Left lung (tissue), 10 donors: Measurements from ENCODE around the gene STK33. TPM values are rescaled to one million over a fixed set of nuclear protein-coding genes. Genes with fewer than 3 reads are reported as not detected.

Experiments used
- ATAC-seq: fragments of 200-7000 bp; cut with Tn5 transposase; one replicate; pipeline ENCODE4 v1.9.1; 2020; ENCODE audit warnings: moderate library complexity
- DNase-seq, 4 donors: peaks; one replicate each; pipeline ENCODE4 v3.0.0-alpha.2; 2013 to 2020
- H3K27ac ChIP-seq, 2 donors: fragments of 200-600 bp; sonication (generic) in 1 of 2; one replicate each; pipeline versions ENCODE4 v1.5.0 to v1.8.0; 2020 to 2021
- H3K27me3 ChIP-seq, 2 donors: fragments of 200-600 bp; sonication (generic) in 1 of 2; one replicate each; pipeline versions ENCODE4 v1.5.0 to v1.8.0; 2020 to 2021
- H3K36me3 ChIP-seq, 2 donors: fragments of 200-600 bp; sonication (generic) in 1 of 2; one replicate each; pipeline versions ENCODE4 v1.5.0 to v1.8.0; 2020 to 2021
- H3K4me1 ChIP-seq, 2 donors: fragments of 200-600 bp; one replicate each; pipeline ENCODE4 v1.8.0; 2021
- H3K4me3 ChIP-seq, 2 donors: fragments of 200-600 bp; sonication (generic) in 1 of 2; one replicate each; pipeline versions ENCODE4 v1.5.0 to v1.8.0; 2020 to 2021; ENCODE audit warnings: mild to moderate bottlenecking in 1 of 2
- H3K9me3 ChIP-seq, 2 donors: fragments of 200-600 bp; sonication (generic) in 1 of 2; one replicate each; pipeline versions ENCODE4 v1.5.0 to v1.8.0; 2020 to 2021
- CTCF ChIP-seq, 2 donors: fragments of 200-600 bp; sonication (generic) in 1 of 2; IDR thresholded peaks; one replicate each; pipeline versions ENCODE4 v1.5.0 to v1.8.0; 2021; ENCODE audit warnings: antibody characterized with exemption in 2 of 2
- intact Hi-C, 2 donors: fragments of 100-400 bp; cut with DNase I; formaldehyde crosslinking; loops; one replicate each; pipeline versions ENCODE4 v1.11.2 to v1.14.2; 2022
- polyA plus RNA-seq, 6 donors: library from polyadenylated mRNA; unstranded; fragments of 120-200 nt; gene quantifications; one replicate each; pipeline ENCODE4 v1.2.1, GENCODE V29; 2013; ENCODE audit not compliant: insufficient read length in 6 of 6
- total RNA-seq, 2 donors: library from RNA; stranded (reverse); fragmentation: NEBNext Ultra II Directional; extraction: Animal tissue kit (Norgen Biotek cat#: 25700); gene quantifications; one replicate each; pipeline ENCODE4 v1.2.1, GENCODE V29; 2021
- donor health status: DM: no; HTN: yes; CAD: no.
- donor health status: DM: no; HTN: no; CAD: no.

Gene STK33
- total and polyA plus RNA-seq, 8 donors = 16.6 to 31.0 (median 24.0) TPM

GRCh38 chr11:8613036-8613435 is 19.0 kb upstream of the STK33 start:
- intact Hi-C loops = no loop called here
- H3K4me1 ChIP-seq = no peaks in the 10 kb centered on the region
- no peak overlapping the region for H3K27ac ChIP-seq
- no peak overlapping the region for H3K4me3 ChIP-seq
- H3K27me3 ChIP-seq = no peaks in the 10 kb centered on the region
- no peak for DNase-seq
- no peak for TF ChIP-seq CTCF (IDR thresholded peaks at IDR 0.05)
- H3K36me3 ChIP-seq = peaks cover 0 to 19% of the 10 kb centered on the region in 2 donors
- no peak for ATAC-seq
- H3K9me3 ChIP-seq = no peaks in the 10 kb centered on the region

- no peaks in the 10 kb centered on the region for H3K27me3 ChIP-seq
- H3K36me3 ChIP-seq = peaks cover 0 to 17% of the 10 kb centered on the region in 2 donors
- intact Hi-C loops = no loop called here
- TF ChIP-seq CTCF (IDR thresholded peaks at IDR 0.05) = no peak
- no peak for DNase-seq
- H3K4me1 ChIP-seq = no peaks in the 10 kb centered on the region
- ATAC-seq = no peak
- H3K27ac ChIP-seq = no peak overlapping the region
- H3K9me3 ChIP-seq = no peaks in the 10 kb centered on the region
- no peak overlapping the region for H3K4me3 ChIP-seq
These were observed 18.5 kb upstream of the STK33 start for GRCh38 chr11:8612522-8612921.

- Histone ChIP-seq H3K4me1 (no peaks in the 10 kb centered on the region), H3K27me3 (no peaks in the 10 kb centered on the region), H3K27ac (no peak overlapping the region), H3K36me3 (no peaks in the 10 kb centered on the region), H3K4me3 (no peak overlapping the region), H3K9me3 (no peaks in the 10 kb centered on the region)
- no peak for TF ChIP-seq CTCF (IDR thresholded peaks at IDR 0.05)
- ATAC-seq = no peak
- intact Hi-C loops = no loop called here
- peak in 1 of 4 donors; percentile 21 for DNase-seq
These were observed 16.6 kb upstream of the STK33 start for GRCh38 chr11:8610532-8611116.

DNA sequence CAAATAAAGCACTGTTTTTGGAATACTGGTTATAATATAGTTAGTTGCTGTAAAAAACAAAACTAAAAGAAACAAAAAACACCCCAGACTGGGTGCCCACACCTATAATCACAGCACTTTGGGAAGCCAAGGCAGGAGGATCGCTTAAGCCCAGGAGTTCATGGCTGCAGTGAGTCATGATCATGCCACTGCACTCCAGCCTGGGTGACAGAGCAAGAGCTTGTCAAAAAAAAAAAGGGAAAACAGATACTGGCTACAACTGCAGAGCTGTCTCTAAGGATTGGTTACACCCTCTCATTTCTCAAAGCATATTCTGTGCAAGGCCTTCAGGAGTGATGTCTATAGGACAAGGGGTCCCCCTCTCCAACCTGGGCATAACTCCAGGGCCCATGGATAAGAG is 14.6 kb upstream of the STK33 start:
- H3K4me3 ChIP-seq = no peak overlapping the region
- H3K9me3 ChIP-seq = no peaks in the 10 kb centered on the region
- H3K27ac ChIP-seq = no peak overlapping the region
- H3K4me1 ChIP-seq = peaks cover 0 to 6% of the 10 kb centered on the region in 2 donors
- no peaks in the 10 kb centered on the region for H3K36me3 ChIP-seq
- no peak for DNase-seq
- peak; percentile 11 for ATAC-seq
- H3K27me3 ChIP-seq = no peaks in the 10 kb centered on the region
- intact Hi-C loops = no loop called here
- TF ChIP-seq CTCF (IDR thresholded peaks at IDR 0.05) = no peak

DNA sequence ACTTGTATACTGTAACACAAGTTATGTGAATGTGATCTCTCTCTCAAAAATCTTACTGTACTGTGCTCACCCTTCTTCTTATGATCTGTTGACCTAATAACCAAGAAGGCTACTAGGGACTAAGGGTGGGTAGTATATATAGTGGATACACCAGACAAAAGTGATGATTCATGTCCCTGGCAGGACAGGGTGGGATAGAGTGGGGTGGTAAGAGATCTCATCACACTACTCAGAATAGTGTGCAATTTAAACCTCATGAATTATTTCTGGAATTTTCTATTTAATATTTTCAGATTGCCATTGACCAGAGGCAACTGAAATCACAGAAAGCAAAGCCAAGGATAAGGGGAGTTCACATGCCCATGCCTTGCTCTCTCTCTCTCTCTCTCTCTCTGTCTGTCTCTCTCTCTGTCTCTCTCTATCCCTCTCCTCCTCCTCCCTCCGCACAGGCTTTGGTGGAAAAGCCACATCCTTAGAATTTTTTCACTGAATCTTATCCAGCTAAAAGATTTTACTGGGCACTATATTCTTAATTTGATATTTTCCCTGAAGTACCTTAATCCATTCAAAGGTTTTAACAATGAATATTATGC is 12.0 kb upstream of the STK33 start:
- DNase-seq (no peak), ATAC-seq (no peak)
- intact Hi-C loops = no loop called here
- H3K27ac ChIP-seq = no peak overlapping the region
- H3K9me3 ChIP-seq = no peaks in the 10 kb centered on the region
- H3K4me1 ChIP-seq = peaks cover 0 to 6% of the 10 kb centered on the region in 2 donors
- no peaks in the 10 kb centered on the region for H3K27me3 ChIP-seq
- H3K4me3 ChIP-seq = no peak overlapping the region
- no peaks in the 10 kb centered on the region for H3K36me3 ChIP-seq
- TF ChIP-seq CTCF (IDR thresholded peaks at IDR 0.05) = no peak
